Measurements from ENCODE around the gene POLR3H.

POLR3H gene

DNA sequence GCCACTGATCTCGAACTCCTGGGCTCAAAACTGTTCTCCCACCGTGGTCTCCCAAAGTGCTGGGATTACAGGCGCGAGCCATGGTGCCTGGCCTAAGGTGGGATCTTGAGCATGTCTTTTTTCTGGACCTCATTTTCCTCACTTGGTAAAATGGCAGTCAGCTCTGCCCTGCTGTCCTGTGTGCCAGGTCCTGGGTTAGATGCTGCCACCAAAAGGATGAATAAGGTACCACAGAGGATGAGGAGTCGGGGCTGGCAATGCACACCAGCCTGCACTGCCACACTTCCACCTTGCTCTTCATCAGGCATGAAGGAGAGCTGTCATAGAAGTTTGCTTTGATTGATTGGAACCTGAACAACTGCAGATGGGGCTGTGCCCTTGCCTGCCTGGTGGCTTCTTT is 43.1 kb downstream of the POLR3H start:
- TF ChIP-seq, protein P1, sequence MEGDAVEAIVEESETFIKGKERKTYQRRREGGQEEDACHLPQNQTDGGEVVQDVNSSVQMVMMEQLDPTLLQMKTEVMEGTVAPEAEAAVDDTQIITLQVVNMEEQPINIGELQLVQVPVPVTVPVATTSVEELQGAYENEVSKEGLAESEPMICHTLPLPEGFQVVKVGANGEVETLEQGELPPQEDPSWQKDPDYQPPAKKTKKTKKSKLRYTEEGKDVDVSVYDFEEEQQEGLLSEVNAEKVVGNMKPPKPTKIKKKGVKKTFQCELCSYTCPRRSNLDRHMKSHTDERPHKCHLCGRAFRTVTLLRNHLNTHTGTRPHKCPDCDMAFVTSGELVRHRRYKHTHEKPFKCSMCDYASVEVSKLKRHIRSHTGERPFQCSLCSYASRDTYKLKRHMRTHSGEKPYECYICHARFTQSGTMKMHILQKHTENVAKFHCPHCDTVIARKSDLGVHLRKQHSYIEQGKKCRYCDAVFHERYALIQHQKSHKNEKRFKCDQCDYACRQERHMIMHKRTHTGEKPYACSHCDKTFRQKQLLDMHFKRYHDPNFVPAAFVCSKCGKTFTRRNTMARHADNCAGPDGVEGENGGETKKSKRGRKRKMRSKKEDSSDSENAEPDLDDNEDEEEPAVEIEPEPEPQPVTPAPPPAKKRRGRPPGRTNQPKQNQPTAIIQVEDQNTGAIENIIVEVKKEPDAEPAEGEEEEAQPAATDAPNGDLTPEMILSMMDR (IDR thresholded peaks at IDR 0.05; ENCODE audit: low read depth, low read length, missing control alignments) = no peak
- no peak for DNase-seq (ENCODE audit: extremely low read depth, low read depth)

DNA sequence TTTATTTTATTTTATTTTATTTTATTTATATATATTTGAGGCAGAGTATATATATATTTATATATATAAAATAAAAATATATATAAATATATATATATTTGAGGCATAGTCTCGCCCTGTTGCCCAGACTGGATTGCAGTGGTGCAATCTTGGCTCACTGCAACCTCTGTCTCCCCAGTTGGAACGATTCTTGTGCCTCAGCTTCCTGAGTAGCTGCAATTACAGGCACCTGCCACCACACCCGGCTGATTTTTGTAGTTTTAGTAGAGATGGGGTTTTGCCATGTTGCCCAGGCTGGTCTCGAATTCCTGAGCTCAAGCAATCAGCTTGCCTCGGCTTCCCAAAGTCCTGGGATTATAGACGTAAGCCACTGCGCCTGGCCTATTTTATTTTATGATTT is 44.0 kb downstream of the POLR3H start:
- TF ChIP-seq, protein P1 (IDR thresholded peaks at IDR 0.05; ENCODE audit: low read depth, low read length, missing control alignments) = no peak
- no peak for DNase-seq (ENCODE audit: extremely low read depth, low read depth)
- no peak overlapping the region for H3K4me3 ChIP-seq (replicated peaks; ENCODE audit: low read depth, low read length)

More for the DNA sequence above, 43.1 kb downstream of the POLR3H start:
- no peak overlapping the region for H3K4me3 ChIP-seq (replicated peaks; ENCODE audit: low read depth, low read length)

- no peak for DNase-seq (ENCODE audit: extremely low read depth, low read depth)
- H3K4me3 ChIP-seq (replicated peaks; ENCODE audit: low read depth, low read length) = no peak overlapping the region
- TF ChIP-seq, protein P1 (IDR thresholded peaks at IDR 0.05; ENCODE audit: low read depth, low read length, missing control alignments) = no peak
These were observed 44.5 kb downstream of the POLR3H start for GRCh38 chr22:41499624-41500280.

DNA sequence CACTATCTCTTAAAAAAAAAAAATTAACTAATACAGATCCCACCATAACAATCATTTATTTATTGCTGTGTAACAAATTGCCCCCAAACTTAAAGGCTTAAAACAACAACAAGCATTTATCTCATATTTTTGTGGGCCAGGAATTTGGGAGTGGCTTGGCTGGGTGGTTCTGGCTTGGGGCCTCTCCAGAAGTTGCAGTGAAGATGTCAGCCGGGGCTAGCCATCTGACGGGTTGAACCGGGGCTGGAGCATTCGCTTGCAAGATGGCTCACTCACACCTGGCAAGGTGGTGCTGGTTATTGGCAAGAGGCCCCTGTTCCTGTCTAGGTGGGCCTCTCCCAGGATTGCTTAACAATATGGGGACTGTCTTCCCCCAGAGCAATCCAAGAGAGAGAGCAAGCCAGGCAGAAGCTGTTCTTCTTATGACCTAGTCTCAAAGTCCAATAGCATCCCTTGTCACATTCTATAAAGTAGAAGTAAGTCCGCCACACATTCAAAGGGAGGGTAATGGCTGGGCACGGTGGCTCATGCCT is 45.9 kb downstream of the POLR3H start:
- H3K4me3 ChIP-seq (replicated peaks; ENCODE audit: low read depth, low read length) = no peak overlapping the region
- TF ChIP-seq, protein P1 (IDR thresholded peaks at IDR 0.05; ENCODE audit: low read depth, low read length, missing control alignments) = no peak
- no peak for DNase-seq (ENCODE audit: extremely low read depth, low read depth)

DNA sequence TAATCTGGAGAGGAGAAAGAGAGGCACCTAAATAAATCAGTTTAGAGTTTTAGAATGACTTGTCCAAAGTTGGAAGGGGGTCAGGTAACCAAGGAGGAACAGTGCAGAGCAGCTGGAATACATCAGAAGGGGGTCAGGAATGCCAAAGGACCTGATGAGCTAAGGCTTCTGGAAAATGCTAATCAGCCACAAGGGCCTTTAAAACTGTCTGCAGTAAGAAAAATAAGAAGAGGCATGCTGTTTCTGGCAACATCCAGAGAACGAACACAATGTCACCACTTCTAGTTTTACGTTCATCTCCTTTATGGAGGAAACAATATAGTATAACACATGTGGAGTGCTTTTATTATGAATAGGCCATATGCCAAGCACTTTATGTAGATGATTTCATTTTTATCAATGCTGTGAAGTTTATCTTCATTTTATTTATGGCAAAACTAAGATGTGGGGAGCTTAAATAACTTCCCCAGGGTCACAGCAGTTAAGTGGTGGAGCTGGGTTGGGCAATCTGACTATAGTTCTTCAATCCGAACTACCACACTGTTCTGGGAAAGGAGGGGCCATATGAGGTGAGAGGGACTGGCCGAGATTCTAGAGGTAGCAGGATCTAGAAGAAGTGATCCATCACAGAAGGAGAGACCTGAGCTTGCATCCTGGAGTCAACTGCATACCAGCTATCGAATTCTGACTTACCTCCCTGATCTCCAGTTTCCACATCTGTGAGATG is 52.7 kb downstream of the POLR3H start:
- no peak overlapping the region for H3K4me3 ChIP-seq (replicated peaks; ENCODE audit: low read depth, low read length)
- TF ChIP-seq, protein P1 (IDR thresholded peaks at IDR 0.05; ENCODE audit: low read depth, low read length, missing control alignments) = no peak
- no peak for DNase-seq (ENCODE audit: extremely low read depth, low read depth)

DNA sequence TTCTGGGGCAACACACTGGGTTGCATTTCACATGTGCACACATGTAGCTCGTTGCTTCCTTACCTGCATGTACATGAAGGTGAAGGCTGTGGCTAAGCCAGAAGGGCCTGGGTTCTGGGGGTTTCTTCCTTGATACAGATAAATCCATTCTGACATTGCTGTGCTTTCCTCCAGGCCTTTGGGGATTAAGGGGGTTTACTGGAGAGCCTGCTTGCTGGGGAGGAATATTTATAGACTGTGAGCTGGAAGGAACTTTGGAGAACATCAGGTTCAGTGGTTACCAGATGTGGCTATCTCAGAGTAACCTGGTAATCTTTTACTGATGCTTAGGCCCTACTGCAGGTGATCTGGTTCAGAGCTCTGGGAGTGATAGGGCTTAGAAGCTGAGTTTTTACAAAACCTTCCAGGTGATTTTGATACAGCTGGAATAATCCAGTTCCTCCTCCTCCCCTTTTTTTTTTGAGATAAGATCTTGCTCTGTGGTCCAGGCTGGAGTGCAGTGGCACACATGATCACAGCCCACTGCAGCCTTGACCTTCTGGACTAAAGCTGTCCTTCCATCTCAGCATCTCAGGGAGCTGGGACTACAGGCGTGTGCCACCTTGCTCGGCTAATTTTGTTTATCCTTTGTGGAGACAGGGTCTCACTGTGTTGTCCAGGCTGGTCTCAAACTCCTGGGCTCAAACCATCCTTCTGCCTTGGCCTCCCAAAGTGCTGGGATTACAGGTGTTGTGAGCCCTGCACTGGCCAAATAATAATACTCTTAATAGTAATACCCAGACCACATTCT is 55.5 kb downstream of the POLR3H start:
- H3K4me3 ChIP-seq (replicated peaks; ENCODE audit: low read depth, low read length) = no peak overlapping the region
- TF ChIP-seq, protein P1 (IDR thresholded peaks at IDR 0.05; ENCODE audit: low read depth, low read length, missing control alignments) = no peak
- DNase-seq (ENCODE audit: extremely low read depth, low read depth) = no peak
